A549 (cell line): ENCODE results near the gene TMEM183A. TPM values are rescaled to one million over a fixed set of nuclear protein-coding genes. Genes with fewer than 3 reads are reported as not detected.

Experiments used
- ATAC-seq, 2 experiments: fragments of 200-7000 bp in 1 of 2; fragments of >200 bp in 1 of 2; cut with Nextera tagmentation in 1 of 2; cut with Tn5 transposase in 1 of 2; 3 replicates each; pipeline versions ENCODE4 v1.8.0 to v1.9.1; 2018 to 2020; ENCODE audit warnings: mild to moderate bottlenecking in 1 of 2, moderate library complexity in 1 of 2
- CTCF ChIA-PET: fragments of 300-600 bp; sonication (Branson Sonifier 250); formaldehyde crosslinking; extraction: SDS; loops from one replicate; lab custom pipeline; 2021; ENCODE audit warnings: antibody characterized with exemption, inconsistent platforms; lab: Yijun Ruan, JAX
- POLR2A ChIA-PET: fragments of 350-600 bp; formaldehyde crosslinking; extraction: SDS; loops from one replicate; lab custom pipeline; 2021; ENCODE audit warnings: antibody characterized with exemption, inconsistent platforms; lab: Yijun Ruan, JAX
- DNase-seq, 2 experiments: peaks; one replicate each; pipeline versions ENCODE4 v3.0.0 to v3.0.0-alpha.2; 2011 to 2016; ENCODE audit warnings: low read depth in 1 of 2, low spot score in 1 of 2
- FAIRE-seq: peaks from 2 replicates; lab custom pipeline; 2011; peaks lifted over from hg19 to GRCh38; lab: Jason Lieb, UNC
- H3K27ac ChIP-seq, 2 experiments: fragments of >200 bp; sonication (Bioruptor Twin); formaldehyde crosslinking; 3 replicates each; pipeline ENCODE4 v1.5.1; 2016 to 2017
- H3K4me1 ChIP-seq: fragments of >200 bp; sonication (Bioruptor Twin); formaldehyde crosslinking; 3 replicates; pipeline ENCODE4 v1.6.1; 2016
- H3K4me2 ChIP-seq: fragments of >200 bp; sonication (Bioruptor Twin); formaldehyde crosslinking; 3 replicates; pipeline ENCODE4 v1.6.1; 2016
- H3K4me3 ChIP-seq: fragments of >200 bp; sonication (Bioruptor Twin); formaldehyde crosslinking; 3 replicates; pipeline ENCODE4 v1.5.1; 2016
- H3K9me3 ChIP-seq: fragments of >200 bp; sonication (Bioruptor Twin); formaldehyde crosslinking; 3 replicates; pipeline ENCODE4 v1.6.1; 2016
- BCL3 ChIP-seq: fragments of >200 bp; sonication (Bioruptor Twin); formaldehyde crosslinking; IDR thresholded peaks from 3 replicates; pipeline ENCODE4 v1.6.1; 2016
- CBX2 ChIP-seq: fragments of 200-600 bp; sonication (generic); IDR thresholded peaks from 2 replicates; pipeline ENCODE4 v1.6.1; 2016; ENCODE audit warnings: low read depth, mild to moderate bottlenecking, borderline replicate concordance
- CHD4 ChIP-seq: fragments of 200-600 bp; sonication (generic); IDR thresholded peaks from 2 replicates; pipeline ENCODE4 v1.6.1; 2016; ENCODE audit warnings: antibody characterized with exemption, mild to moderate bottlenecking, borderline replicate concordance
- EHMT2 ChIP-seq: fragments of 200-600 bp; sonication (generic); IDR thresholded peaks from 2 replicates; pipeline ENCODE4 v1.6.1; 2016; ENCODE audit warnings: antibody characterized with exemption, low read depth, mild to moderate bottlenecking, moderate library complexity
- EP300 ChIP-seq, 2 experiments: fragments of >200 bp; sonication (Bioruptor Twin); formaldehyde crosslinking; IDR thresholded peaks; 2 replicates in 1 of 2; 3 replicates in 1 of 2; pipeline ENCODE4 v1.6.1; 2016 to 2017
- FOSB ChIP-seq: fragments of 250-450 bp; sonication (Bioruptor Pico); IDR thresholded peaks from 2 replicates; pipeline ENCODE4 v1.5.0; 2020; ENCODE audit warnings: mild to moderate bottlenecking, moderate library complexity
- GATA3 ChIP-seq: IDR thresholded peaks from 2 replicates; pipeline ENCODE4 v1.6.1; 2012; ENCODE audit warnings: borderline replicate concordance
- HDAC2 ChIP-seq: fragments of 200-600 bp; sonication (generic); IDR thresholded peaks from 2 replicates; pipeline ENCODE4 v1.6.1; 2016
- HES2 ChIP-seq: fragments of >200 bp; sonication (Bioruptor Twin); formaldehyde crosslinking; IDR thresholded peaks from 2 replicates; pipeline ENCODE4 v1.6.1; 2016
- HEYL ChIP-seq: fragments of 250-450 bp; sonication (Bioruptor Pico); IDR thresholded peaks from 2 replicates; pipeline ENCODE4 v1.8.0; 2021; ENCODE audit warnings: mild to moderate bottlenecking, moderate library complexity
- HOXB5 ChIP-seq: fragments of 250-450 bp; sonication (Bioruptor Pico); IDR thresholded peaks from 2 replicates; pipeline ENCODE4 v1.5.0; 2020; ENCODE audit warnings: mild to moderate bottlenecking, moderate library complexity
- JUN ChIP-seq, 2 experiments: fragments of >200 bp; sonication (Bioruptor Twin); formaldehyde crosslinking; IDR thresholded peaks; 2 replicates in 1 of 2; 3 replicates in 1 of 2; pipeline ENCODE4 v1.6.1; 2016 to 2017
- MAFK ChIP-seq: fragments of 450-650 bp; IDR thresholded peaks from 2 replicates; pipeline ENCODE4 v1.6.1; 2014; ENCODE audit not compliant: partially characterized antibody
- MAX ChIP-seq: IDR thresholded peaks from 2 replicates; pipeline ENCODE4 v1.6.1; 2012
- MAZ ChIP-seq: fragments of 150-350 bp; IDR thresholded peaks from 2 replicates; pipeline ENCODE4 v1.6.1; 2014; ENCODE audit warnings: antibody characterized with exemption, low read depth, low read length, borderline replicate concordance
- PBX3 ChIP-seq: IDR thresholded peaks from 2 replicates; pipeline ENCODE4 v1.6.1; 2012
- RAD21 ChIP-seq, 2 experiments: fragments of >200 bp in 1 of 2; sonication (Bioruptor Twin) in 1 of 2; formaldehyde crosslinking in 1 of 2; IDR thresholded peaks in 1 of 2; conservative IDR thresholded peaks in 1 of 2; 2 replicates in 1 of 2; 3 replicates in 1 of 2; pipeline ENCODE4 v1.6.1; 2012 to 2018; ENCODE audit warnings: inconsistent platforms in 1 of 2
- RARB ChIP-seq: fragments of 250-450 bp; sonication (Bioruptor Pico); IDR thresholded peaks from 2 replicates; pipeline ENCODE4 v1.8.0; 2021; ENCODE audit warnings: mild to moderate bottlenecking, moderate library complexity
- ZNF302 ChIP-seq: fragments of 250-450 bp; sonication (Bioruptor Pico); IDR thresholded peaks from 2 replicates; pipeline ENCODE4 v1.9.0; 2021; ENCODE audit warnings: inconsistent platforms, mild to moderate bottlenecking, moderate library complexity
- ZSCAN20 ChIP-seq: fragments of 250-450 bp; sonication (Bioruptor Pico); IDR thresholded peaks from 2 replicates; pipeline ENCODE4 v1.8.0; 2022; ENCODE audit warnings: mild to moderate bottlenecking, moderate library complexity
- WGBS: methylation state at CpG from one replicate; pipeline ENCODE4 v1.1.6; 2017; ENCODE audit errors: missing lambda C conversion rate; 5-methylcytosine and 5-hydroxymethylcytosine counted together
- polyA plus RNA-seq, 4 experiments: library from polyadenylated mRNA; depleted of rRNA in 3 of 4; stranded (reverse); fragments of >200 nt; fragmentation: RNase III in 1 of 4; extraction: RNeasy Plus Mini Kit Qiagen cat#74134 plus additional on column Dnase treatment in 1 of 4; gene quantifications; 2 replicates in 3 of 4; 3 replicates in 1 of 4; pipeline ENCODE4 v1.2.3, GENCODE V29; 2011 to 2017

Gene TMEM183A
- polyA plus RNA-seq, 2 of the 4 experiments (the other 2 are of a cell fraction), result 48.4 to 114 TPM

- Histone ChIP-seq H3K9me3 (no peaks in the 10 kb centered on the region), H3K27ac (no peak overlapping the region), H3K4me3 (no peak overlapping the region)
- no peak for FAIRE-seq
- ChIA-PET POLR2A (no interaction called here), CTCF (interaction anchor here (1.2 to 30.5 kb wide), 3 partner anchors 13 to 153 kb away, joined by 3 to 300 read pairs (median 3); no protein-coding TSS in a partner anchor)
- ATAC-seq, result no peak
- TF ChIP-seq RARB, result no peak
- TF ChIP-seq FOSB (CRISPR knock-in tag), result no peak
- TF ChIP-seq MAX, result no peak
- no peak for TF ChIP-seq ZSCAN20
- no peak for TF ChIP-seq MAZ
- TF ChIP-seq HOXB5, result no peak
- TF ChIP-seq, all 56 proteins: peak for 0
- WGBS, result 76% methylated on average over 8 of the region's 8 CpGs
- no peak overlapping the region for H3K4me2 ChIP-seq
- DNase-seq, result no peak
- peaks cover under 1% of the 10 kb centered on the region; the same call in 1 of the 3 replicates for H3K4me1 ChIP-seq
These were observed 56.1 kb downstream of the TMEM183A start for GRCh38 chr1:203063287-203063686.

- FAIRE-seq (no peak), DNase-seq (no peak), ATAC-seq (no peak)
- Histone ChIP-seq H3K4me3 (no peak overlapping the region), H3K9me3 (no peaks in the 10 kb centered on the region), H3K27ac (no peak overlapping the region), H3K4me2 (no peak overlapping the region), H3K4me1 (no peaks in the 10 kb centered on the region)
- WGBS, result 72% methylated on average over 4 of the region's 7 CpGs
- POLR2A ChIA-PET, result no interaction called here
- TF ChIP-seq EHMT2, result no peak
- no peak for TF ChIP-seq MAFK
- CTCF ChIA-PET, result interaction anchor here (1.1 to 30.5 kb wide), 6 partner anchors 9 to 108 kb away, joined by 3 to 300 read pairs (median 6); no protein-coding TSS in a partner anchor
These were observed 58.0 kb downstream of the TMEM183A start for GRCh38 chr1:203065191-203065590.

GRCh38 chr1:203065986-203066385 lies 58.8 kb downstream of the TMEM183A start:
- H3K4me2 ChIP-seq, result no peak overlapping the region
- POLR2A ChIA-PET, result no interaction called here
- TF ChIP-seq CHD4, result no peak
- TF ChIP-seq GATA3, result no peak
- TF ChIP-seq EP300 (IDR thresholded peaks at IDR 0.05), result no peak
- TF ChIP-seq BCL3, result no peak
- no peak for TF ChIP-seq MAX
- no peak for TF ChIP-seq PBX3
- no peak for TF ChIP-seq HDAC2
- no peak for TF ChIP-seq JUN (IDR thresholded peaks at IDR 0.05)
- TF ChIP-seq ZNF302 (CRISPR knock-in tag), result no peak
- TF ChIP-seq MAFK, result no peak
- TF ChIP-seq HES2, result no peak
- TF ChIP-seq EHMT2, result no peak
- no peaks in the 10 kb centered on the region for H3K9me3 ChIP-seq
- H3K27ac ChIP-seq, result no peak overlapping the region
- H3K4me1 ChIP-seq, result no peaks in the 10 kb centered on the region
- CTCF ChIA-PET, result interaction anchor here (1.0 to 30.5 kb wide), 7 partner anchors 12 to 203 kb away, joined by 3 to 300 read pairs (median 4); no protein-coding TSS in a partner anchor
- DNase-seq (no peak), FAIRE-seq (no peak), ATAC-seq (no peak)
- H3K4me3 ChIP-seq, result no peak overlapping the region
- WGBS, result 45% methylated on average over 2 of the region's 2 CpGs

- no peaks in the 10 kb centered on the region for H3K9me3 ChIP-seq
- H3K4me2 ChIP-seq, result no peak overlapping the region
- H3K4me1 ChIP-seq, result no peaks in the 10 kb centered on the region; the same call in 2 of the 3 replicates
- ChIA-PET POLR2A (no interaction called here), CTCF (interaction anchor here (1.0 to 30.5 kb wide), 6 partner anchors 13 to 202 kb away, joined by 3 to 300 read pairs (median 5); no protein-coding TSS in a partner anchor)
- ATAC-seq (no peak), DNase-seq (no peak), FAIRE-seq (no peak)
- TF ChIP-seq RAD21 (conservative IDR thresholded peaks at IDR 0.05 in 1 of 2, IDR thresholded peaks at IDR 0.05 in 1 of 2), result no peak
- TF ChIP-seq CBX2, result no peak
- no peak for TF ChIP-seq HEYL (CRISPR knock-in tag)
- TF ChIP-seq JUN (IDR thresholded peaks at IDR 0.05), result no peak
- 49% methylated on average over 3 of the region's 3 CpGs for WGBS
- H3K27ac ChIP-seq, result no peak overlapping the region
- H3K4me3 ChIP-seq, result no peak overlapping the region
These were observed 59.8 kb downstream of the TMEM183A start for GRCh38 chr1:203066965-203067364.
